Trophoblast cell (in vitro differentiated cells and primary cell): Measurements from ENCODE around the gene DDX41.

Experiments used
- DNase-seq, 2 donors: peaks; one replicate each; pipeline ENCODE4 v3.0.0-alpha.2; 2016
- H2AFZ ChIP-seq: 2 replicates; pipeline ENCODE4 v1.6.1; 2013; ENCODE audit warnings: low read length, moderate library complexity, mild to moderate bottlenecking; ENCODE audit not compliant: insufficient read depth, poor library complexity
- H2AK5ac ChIP-seq: 2 replicates; pipeline ENCODE4 v1.6.1; 2013; ENCODE audit warnings: mild to moderate bottlenecking, low read length
- H2BK120ac ChIP-seq: 2 replicates; pipeline ENCODE4 v1.6.1; 2013; ENCODE audit warnings: low read length, mild to moderate bottlenecking, moderate library complexity; ENCODE audit not compliant: insufficient read depth, poor library complexity
- H2BK12ac ChIP-seq: 2 replicates; pipeline ENCODE4 v1.6.1; 2013; ENCODE audit warnings: mild to moderate bottlenecking, low read length, moderate library complexity
- H2BK5ac ChIP-seq: 2 replicates; pipeline ENCODE4 v1.6.1; 2013; ENCODE audit warnings: low read length, low read depth, moderate library complexity, mild to moderate bottlenecking; ENCODE audit not compliant: poor library complexity
- H3K14ac ChIP-seq: 2 replicates; pipeline ENCODE4 v1.6.1; 2013; ENCODE audit warnings: mild to moderate bottlenecking, low read length
- H3K18ac ChIP-seq: 2 replicates; pipeline ENCODE4 v1.6.1; 2013; ENCODE audit warnings: mild to moderate bottlenecking, low read length
- H3K23ac ChIP-seq: 2 replicates; pipeline ENCODE4 v1.6.1; 2013; ENCODE audit warnings: low read length
- H3K27ac ChIP-seq: 2 replicates; pipeline ENCODE4 v1.5.1; 2013; ENCODE audit warnings: low read depth, mild to moderate bottlenecking, inconsistent platforms, low read length, moderate library complexity
- H3K27me3 ChIP-seq: 2 replicates; pipeline ENCODE4 v1.6.1; 2013; ENCODE audit warnings: inconsistent platforms, mild to moderate bottlenecking, low read length, moderate library complexity; ENCODE audit not compliant: insufficient read depth
- H3K36me3 ChIP-seq, 2 experiments: 1 replicate in 1 of 2; 2 replicates in 1 of 2; pipeline ENCODE4 v1.6.1; 2013; ENCODE audit warnings: low read length in 2 of 2, mild to moderate bottlenecking in 2 of 2, moderate library complexity in 1 of 2; ENCODE audit not compliant: insufficient read depth in 2 of 2, control insufficient read depth in 1 of 2
- H3K4ac ChIP-seq: 2 replicates; pipeline ENCODE4 v1.6.1; 2013; ENCODE audit warnings: low read depth, mild to moderate bottlenecking, low read length, moderate library complexity
- H3K4me1 ChIP-seq, 2 experiments: 1 replicate in 1 of 2; 2 replicates in 1 of 2; pipeline ENCODE4 v1.6.1; 2013; ENCODE audit warnings: low read length in 2 of 2, mild to moderate bottlenecking in 2 of 2, moderate library complexity in 1 of 2; ENCODE audit not compliant: insufficient read depth in 2 of 2, control insufficient read depth in 1 of 2
- H3K4me2 ChIP-seq: 2 replicates; pipeline ENCODE4 v1.6.1; 2013; ENCODE audit warnings: inconsistent platforms, mild to moderate bottlenecking, low read length, moderate library complexity
- H3K4me3 ChIP-seq: 2 replicates; pipeline ENCODE4 v1.5.1; 2013; ENCODE audit warnings: mild to moderate bottlenecking, low read depth, low read length, inconsistent platforms
- H3K79me1 ChIP-seq: one replicate; pipeline ENCODE4 v1.6.1; 2013; ENCODE audit warnings: low read length
- H3K79me2 ChIP-seq: 2 replicates; pipeline ENCODE4 v1.6.1; 2013; ENCODE audit warnings: low read length, mild to moderate bottlenecking; ENCODE audit not compliant: control insufficient read depth, insufficient read depth, poor library complexity
- H3K9ac ChIP-seq: 2 replicates; pipeline ENCODE4 v1.6.1; 2013; ENCODE audit warnings: mild to moderate bottlenecking, low read length
- H3K9me3 ChIP-seq: 2 replicates; pipeline ENCODE4 v1.6.1; 2013; ENCODE audit warnings: low read depth, mild to moderate bottlenecking, control low read depth, inconsistent platforms, low read length; ENCODE audit not compliant: insufficient read depth
- H4K12ac ChIP-seq: 2 replicates; pipeline ENCODE4 v1.6.1; 2013; ENCODE audit warnings: low read depth, mild to moderate bottlenecking, low read length, moderate library complexity
- H4K8ac ChIP-seq: 2 replicates; pipeline ENCODE4 v1.6.1; 2013; ENCODE audit warnings: low read depth, mild to moderate bottlenecking, low read length, moderate library complexity
- H4K91ac ChIP-seq: one replicate; pipeline ENCODE4 v1.6.1; 2013; ENCODE audit warnings: low read depth, mild to moderate bottlenecking, low read length, moderate library complexity
- WGBS: extraction: QIAGEN DNeasy Blood & Tissue Kit; methylation state at CpG from one replicate; pipeline ENCODE4 v1.1.7; 2013; ENCODE audit warnings: missing lambda C conversion rate; ENCODE audit not compliant: insufficient read length, insufficient coverage; ENCODE audit errors: extremely low coverage; 5-methylcytosine and 5-hydroxymethylcytosine counted together

Gene DDX41

GRCh38 chr5:177509381-177509951 lies 7.3 kb downstream of the DDX41 start, which contains the start of gene DOK3:
TSS of gene DOK3 (minus strand) at chr5:177509826. CDS start at chr5:177509540, 286 bp downstream.
- no peak within 1 kb of the TSS for H4K8ac ChIP-seq
- H3K36me3 ChIP-seq: peaks cover 47 to 54% of the 10 kb centered on the region in 2 experiments
- no peaks in the 10 kb centered on the region for H3K4me1 ChIP-seq
- H3K18ac ChIP-seq: no peak within 1 kb of the TSS
- H4K12ac ChIP-seq: no peak within 1 kb of the TSS
- H3K79me2 ChIP-seq: no peaks in the 10 kb centered on the region
- no peak within 1 kb of the TSS for H3K9ac ChIP-seq
- H3K23ac ChIP-seq: no peak within 1 kb of the TSS
- no peak within 1 kb of the TSS for H3K4me2 ChIP-seq
- H3K27ac ChIP-seq: no peak within 1 kb of the TSS
- DNase-seq: no peak
- H2AFZ ChIP-seq: no peak within 1 kb of the TSS
- WGBS: no CpG with 5 or more reads among the region's 20 CpGs
- H3K79me1 ChIP-seq: no peaks in the 10 kb centered on the region
- no peak within 1 kb of the TSS for H2BK5ac ChIP-seq
- H3K27me3 ChIP-seq: no peaks in the 10 kb centered on the region
- H4K91ac ChIP-seq: no peak within 1 kb of the TSS
- no peak within 1 kb of the TSS for H3K4me3 ChIP-seq
- H3K14ac ChIP-seq: no peak within 1 kb of the TSS
- no peaks in the 10 kb centered on the region for H3K9me3 ChIP-seq
- no peak within 1 kb of the TSS for H2BK120ac ChIP-seq
- H3K4ac ChIP-seq: no peak within 1 kb of the TSS
- H2BK12ac ChIP-seq: no peak within 1 kb of the TSS
- H2AK5ac ChIP-seq: no peak within 1 kb of the TSS

- no peak overlapping the region for H2BK5ac ChIP-seq
- H4K12ac ChIP-seq: no peak overlapping the region
- WGBS: no CpG with 5 or more reads among the region's 8 CpGs
- H3K23ac ChIP-seq: no peak overlapping the region
- no peaks in the 10 kb centered on the region for H3K4me1 ChIP-seq
- H3K4me2 ChIP-seq: no peak overlapping the region
- H4K8ac ChIP-seq: no peak overlapping the region
- H3K9ac ChIP-seq: no peak overlapping the region
- H3K79me2 ChIP-seq: no peaks in the 10 kb centered on the region
- peaks cover 45 to 54% of the 10 kb centered on the region in 2 experiments for H3K36me3 ChIP-seq
- H3K9me3 ChIP-seq: no peaks in the 10 kb centered on the region
- H2AFZ ChIP-seq: no peak overlapping the region
- H3K79me1 ChIP-seq: no peaks in the 10 kb centered on the region
- H2AK5ac ChIP-seq: no peak overlapping the region
- H3K14ac ChIP-seq: no peak overlapping the region
- no peak for DNase-seq
- H3K27ac ChIP-seq: no peak overlapping the region
- H2BK12ac ChIP-seq: no peak overlapping the region
- no peak overlapping the region for H3K18ac ChIP-seq
- no peak overlapping the region for H2BK120ac ChIP-seq
- no peak overlapping the region for H3K4me3 ChIP-seq
- no peaks in the 10 kb centered on the region for H3K27me3 ChIP-seq
- no peak overlapping the region for H3K4ac ChIP-seq
- no peak overlapping the region for H4K91ac ChIP-seq
Measured at GRCh38 chr5:177508837-177509236, 7.9 kb downstream of the DDX41 start.

DNA sequence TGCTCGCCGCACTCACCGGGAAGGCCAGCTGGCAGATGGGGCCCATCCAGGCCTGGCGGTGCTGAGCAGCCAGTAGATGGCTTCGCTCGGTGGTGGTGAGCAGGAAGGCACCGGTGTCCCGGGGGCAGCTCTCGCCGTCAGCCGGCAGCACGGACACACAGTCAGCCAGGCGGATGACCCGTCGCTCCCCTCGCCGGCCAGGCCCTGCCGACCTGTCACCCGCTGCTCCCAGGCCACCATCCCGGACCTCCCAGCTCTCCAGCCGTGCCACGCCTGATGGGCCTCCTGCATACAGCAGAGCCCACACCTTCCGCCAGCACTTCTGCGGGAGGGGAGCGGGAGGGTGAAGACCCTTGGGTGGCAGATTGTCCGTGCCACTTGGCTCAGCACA lies 8.5 kb downstream of the DDX41 start:
- Histone ChIP-seq H2BK120ac (no peak overlapping the region), H3K4me2 (no peak overlapping the region), H3K9me3 (no peaks in the 10 kb centered on the region), H3K79me2 (no peaks in the 10 kb centered on the region), H4K12ac (no peak overlapping the region), H3K79me1 (no peaks in the 10 kb centered on the region), H3K18ac (no peak overlapping the region), H4K91ac (no peak overlapping the region), H3K4me3 (no peak overlapping the region), H2AK5ac (no peak overlapping the region), H4K8ac (no peak overlapping the region), H3K27ac (no peak overlapping the region), H2BK12ac (no peak overlapping the region), H3K4me1 (no peaks in the 10 kb centered on the region), H3K27me3 (no peaks in the 10 kb centered on the region), H2BK5ac (no peak overlapping the region), H3K4ac (no peak overlapping the region), H3K36me3 (peaks cover 43 to 54% of the 10 kb centered on the region in 2 experiments), H3K14ac (no peak overlapping the region), H3K23ac (no peak overlapping the region), H3K9ac (no peak overlapping the region), H2AFZ (no peak overlapping the region)
- no peak for DNase-seq
- WGBS: no CpG with 5 or more reads among the region's 26 CpGs

- Histone ChIP-seq H3K23ac (no peak overlapping the region), H2BK12ac (no peak overlapping the region), H3K4ac (no peak overlapping the region), H3K18ac (no peak overlapping the region), H4K12ac (no peak overlapping the region), H4K8ac (no peak overlapping the region), H3K9me3 (no peaks in the 10 kb centered on the region), H3K27ac (no peak overlapping the region), H2BK120ac (no peak overlapping the region), H2AK5ac (no peak overlapping the region), H3K36me3 (peaks cover 38 to 48% of the 10 kb centered on the region in 2 experiments), H4K91ac (no peak overlapping the region), H3K4me3 (no peak overlapping the region), H3K4me1 (no peaks in the 10 kb centered on the region), H2AFZ (no peak overlapping the region), H3K27me3 (no peaks in the 10 kb centered on the region), H3K4me2 (no peak overlapping the region), H3K9ac (no peak overlapping the region), H2BK5ac (no peak overlapping the region), H3K14ac (no peak overlapping the region), H3K79me1 (no peaks in the 10 kb centered on the region), H3K79me2 (no peaks in the 10 kb centered on the region)
- WGBS: no CpG with 5 or more reads among the region's 17 CpGs
- DNase-seq: no peak
Measured at GRCh38 chr5:177507596-177508220, 9.1 kb downstream of the DDX41 start.
